AML-193 (cell line): ENCODE measurements around the gene HAND1.

Source experiments
- DNase-seq, 2 experiments: peaks; one replicate each; lab custom pipeline; 2025; lab: John Stamatoyannopoulos, UW

The HAND1 gene

DNA sequence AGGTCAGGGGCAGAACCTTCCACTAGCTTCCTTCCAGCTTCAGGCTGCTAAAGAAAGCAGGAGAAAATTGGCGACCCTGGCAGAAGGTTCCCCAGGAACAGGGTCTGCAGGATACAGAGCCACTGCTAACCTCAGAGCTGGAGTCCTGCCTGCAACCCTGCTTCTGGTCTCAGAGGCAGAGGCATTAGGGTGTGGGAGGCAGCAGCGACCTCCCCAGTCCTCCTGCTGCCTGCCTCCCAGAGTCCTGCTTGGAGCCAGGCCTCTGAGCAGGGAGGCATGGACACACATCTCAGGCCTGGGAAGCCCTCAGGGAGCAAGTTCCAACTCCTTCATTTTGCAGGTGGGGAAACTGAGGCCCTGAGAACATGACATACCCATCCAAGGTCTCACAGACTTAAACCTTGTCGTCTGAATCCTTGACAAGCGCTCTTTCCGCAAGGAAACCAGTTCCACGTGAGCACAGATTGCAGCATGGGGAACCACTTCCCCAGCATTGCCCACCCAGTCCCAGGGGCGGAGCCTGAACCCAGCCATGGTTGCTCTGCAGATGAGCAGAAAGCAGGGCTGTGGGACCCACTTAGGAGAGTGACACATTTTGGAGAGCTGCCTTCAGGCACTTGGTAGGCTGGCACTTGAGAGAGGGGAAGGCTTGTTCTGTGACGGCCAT, 28.2 kb upstream of the HAND1 start:
- no peak for DNase-seq

GRCh38 chr5:154505567-154505966, 27.5 kb upstream of the HAND1 start:
- DNase-seq: no peak

DNA sequence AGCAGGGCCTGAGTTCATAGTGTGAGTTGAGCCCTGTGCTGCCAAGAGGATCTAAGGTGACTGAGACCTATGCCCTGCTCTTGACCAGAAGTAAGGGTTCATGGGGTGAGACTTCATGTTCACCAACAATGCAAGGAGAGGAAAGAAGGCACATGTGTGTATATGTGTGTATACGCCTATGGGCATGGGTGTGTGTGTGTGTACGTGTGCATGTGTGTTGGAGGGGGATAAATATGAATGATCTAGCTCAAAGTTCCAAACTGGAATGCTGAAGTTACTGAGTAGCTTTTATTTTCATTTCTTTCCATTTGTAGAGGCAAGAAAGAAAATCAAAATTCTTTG, 25.6 kb upstream of the HAND1 start:
- no peak for DNase-seq

GRCh38 chr5:154502180-154502579, 24.2 kb upstream of the HAND1 start:
- no peak for DNase-seq

GRCh38 chr5:154501566-154501965, 23.5 kb upstream of the HAND1 start:
- DNase-seq: no peak

GRCh38 chr5:154498994-154499393, 21.0 kb upstream of the HAND1 start:
- DNase-seq: no peak

DNA sequence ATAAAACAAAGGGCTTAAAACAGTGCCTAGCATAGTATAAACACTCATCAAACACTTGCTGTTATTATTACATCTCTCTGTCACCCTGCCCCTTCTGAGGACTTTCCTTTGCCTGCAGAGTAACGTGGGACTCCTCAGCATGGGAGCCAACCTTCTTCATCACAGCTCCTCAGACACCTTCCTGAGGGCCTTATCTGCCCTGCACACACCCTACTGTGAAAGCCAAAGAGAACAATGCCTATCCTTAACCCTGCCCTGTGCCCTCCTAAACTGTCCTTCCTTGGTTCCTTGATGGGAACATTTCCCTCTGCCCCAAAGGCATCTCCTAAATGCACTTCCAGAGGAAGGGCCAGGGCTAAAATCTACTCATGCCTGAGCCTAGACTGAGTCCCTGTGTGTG, 20.6 kb upstream of the HAND1 start:
- DNase-seq: no peak

DNA sequence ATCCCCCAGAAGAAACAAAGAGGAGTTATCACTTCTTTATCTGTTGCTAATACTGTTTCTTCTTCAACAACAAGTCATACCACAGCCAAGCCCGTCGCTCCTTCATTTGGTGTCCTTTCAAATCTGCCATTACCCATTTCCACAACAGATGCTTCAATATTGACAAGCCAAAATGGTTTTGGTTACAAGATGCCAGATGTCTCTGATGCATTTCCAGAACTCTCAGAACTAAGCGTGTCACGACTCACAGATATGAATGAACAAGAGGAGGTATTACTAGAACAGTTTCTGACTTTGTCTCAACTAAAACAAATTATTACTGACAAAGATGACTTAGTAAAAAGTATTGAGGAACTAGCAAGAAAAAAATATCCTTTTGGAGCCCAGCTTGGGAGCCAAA, 16.0 kb upstream of the HAND1 start:
- DNase-seq: no peak

GRCh38 chr5:154493274-154493673, 15.2 kb upstream of the HAND1 start:
- DNase-seq: no peak

GRCh38 chr5:154491941-154492340, 13.9 kb upstream of the HAND1 start:
- DNase-seq: no peak

GRCh38 chr5:154487541-154487940, 9.5 kb upstream of the HAND1 start:
- no peak for DNase-seq

GRCh38 chr5:154486427-154486866, 8.4 kb upstream of the HAND1 start:
- no peak for DNase-seq

DNA sequence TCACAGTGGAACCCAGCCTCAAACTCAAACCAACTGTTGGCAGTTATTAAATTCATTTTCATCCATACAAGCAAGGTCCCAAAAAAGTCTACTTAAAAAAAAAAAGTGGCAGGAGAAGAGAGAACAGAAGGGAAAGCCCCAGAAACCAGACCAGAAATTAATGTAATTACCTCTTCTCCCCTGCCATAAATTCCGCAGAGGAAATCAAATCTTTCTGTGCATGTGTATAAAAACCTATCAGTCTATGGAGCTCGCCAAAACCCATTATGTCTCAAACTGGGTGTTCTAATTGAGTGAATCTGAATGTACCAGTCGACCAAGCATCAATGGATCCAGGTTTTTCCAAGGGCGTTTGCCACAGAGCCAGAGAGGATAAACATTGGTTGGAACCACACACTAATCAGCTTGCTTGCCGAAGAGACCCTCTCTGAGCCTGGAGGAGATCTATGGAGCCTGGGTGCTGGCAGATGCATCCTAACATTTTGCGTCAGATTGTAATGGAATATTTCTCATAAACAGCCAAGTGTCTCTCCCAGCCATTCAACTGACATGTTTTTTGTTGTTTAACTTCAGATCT, 7.9 kb upstream of the HAND1 start:
- no peak for DNase-seq

- no peak for DNase-seq
Observed at GRCh38 chr5:154485096-154485491, 7.1 kb upstream of the HAND1 start.

DNA sequence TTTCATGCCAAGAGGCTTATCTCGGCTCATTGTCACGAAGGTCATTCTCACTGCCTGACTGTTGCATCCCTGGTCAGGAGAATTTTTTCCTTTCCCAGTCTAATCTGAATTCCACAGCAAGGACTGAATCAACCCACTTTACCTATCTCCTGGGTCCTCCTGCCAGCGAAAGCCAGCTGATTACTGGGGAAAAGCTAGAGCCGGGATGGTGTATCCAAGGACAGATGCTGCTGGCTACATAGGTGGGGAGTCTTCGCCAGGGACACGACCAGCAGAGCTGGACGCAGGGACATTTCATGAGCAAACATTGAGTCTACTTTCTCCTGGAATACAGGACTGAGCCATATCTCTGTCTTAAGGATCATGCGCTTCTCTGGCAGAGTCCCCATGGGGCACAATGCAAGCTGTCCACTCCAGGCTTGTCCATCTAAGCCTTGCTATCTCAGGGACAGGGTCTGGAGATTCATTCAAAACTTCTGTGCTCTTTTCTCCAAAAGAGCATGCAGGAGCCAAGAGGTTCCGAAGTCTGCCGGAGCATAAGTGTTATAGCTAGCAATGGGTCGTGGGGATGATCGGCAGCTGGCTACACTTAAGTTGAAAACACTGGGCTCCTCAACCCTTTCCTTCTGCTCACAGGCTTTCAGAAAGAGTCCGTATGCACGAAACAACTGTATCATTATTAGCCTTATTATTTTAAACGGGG, 6.5 kb upstream of the HAND1 start:
- DNase-seq: no peak

GRCh38 chr5:154483654-154484392, 5.8 kb upstream of the HAND1 start:
- no peak for DNase-seq

GRCh38 chr5:154482528-154483449, 4.8 kb upstream of the HAND1 start:
- no peak for DNase-seq

DNA sequence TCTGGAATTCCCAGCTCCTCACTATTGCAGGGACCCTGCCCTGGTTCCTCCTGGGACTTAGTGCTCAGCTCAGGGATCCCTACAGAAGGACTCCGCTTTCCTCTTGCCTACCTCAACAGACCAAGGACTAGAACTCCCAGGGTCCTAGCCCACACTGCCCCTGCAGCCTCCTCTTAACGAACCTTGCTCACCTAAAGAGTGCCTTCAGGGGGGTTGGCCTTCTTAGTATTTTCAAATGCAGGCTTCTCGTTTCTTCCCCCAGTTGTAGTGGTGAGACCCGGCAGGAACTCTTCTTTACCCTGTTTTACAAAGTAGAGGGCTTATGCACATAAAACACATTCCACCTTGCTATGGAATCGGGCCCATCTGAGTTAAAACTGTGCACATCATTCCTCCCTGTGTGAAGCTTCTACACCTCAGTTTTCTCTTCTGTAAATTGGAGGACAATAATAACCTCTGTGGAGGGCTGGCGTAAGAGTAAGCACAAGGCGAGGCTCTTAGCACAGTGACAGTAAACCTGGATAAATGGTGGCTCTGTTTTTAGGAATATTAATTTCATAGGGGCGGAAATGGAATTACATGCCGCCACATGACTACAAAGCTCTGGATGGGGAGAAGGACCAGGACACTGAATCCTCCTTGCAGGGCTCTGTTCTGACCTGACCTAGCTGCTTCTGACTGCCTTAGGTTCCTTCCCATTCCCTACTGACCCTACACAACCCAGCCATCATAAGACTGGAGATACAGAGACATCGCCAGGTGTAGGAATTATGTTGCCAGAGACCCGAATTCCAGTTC, 3.8 kb upstream of the HAND1 start:
- DNase-seq: no peak

DNA sequence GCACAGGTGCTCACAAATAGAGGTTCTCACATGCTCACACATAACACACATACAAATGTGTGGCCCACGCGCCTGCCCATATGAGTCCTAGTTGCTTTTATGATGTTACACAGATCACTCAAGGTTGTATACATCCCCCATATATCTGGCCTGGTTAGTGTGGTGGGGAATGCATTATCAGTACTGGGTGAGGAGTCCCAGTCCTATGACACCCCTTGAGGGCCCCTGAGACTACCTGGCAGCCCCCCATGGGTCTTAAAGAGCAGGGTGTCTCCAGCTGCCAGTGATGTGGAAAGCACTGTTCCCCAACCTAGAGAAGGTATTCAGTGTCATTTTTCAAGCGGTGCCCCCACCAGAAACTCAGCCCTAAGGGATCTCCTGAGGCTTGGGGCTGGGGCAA, 2.8 kb upstream of the HAND1 start:
- DNase-seq: no peak

DNA sequence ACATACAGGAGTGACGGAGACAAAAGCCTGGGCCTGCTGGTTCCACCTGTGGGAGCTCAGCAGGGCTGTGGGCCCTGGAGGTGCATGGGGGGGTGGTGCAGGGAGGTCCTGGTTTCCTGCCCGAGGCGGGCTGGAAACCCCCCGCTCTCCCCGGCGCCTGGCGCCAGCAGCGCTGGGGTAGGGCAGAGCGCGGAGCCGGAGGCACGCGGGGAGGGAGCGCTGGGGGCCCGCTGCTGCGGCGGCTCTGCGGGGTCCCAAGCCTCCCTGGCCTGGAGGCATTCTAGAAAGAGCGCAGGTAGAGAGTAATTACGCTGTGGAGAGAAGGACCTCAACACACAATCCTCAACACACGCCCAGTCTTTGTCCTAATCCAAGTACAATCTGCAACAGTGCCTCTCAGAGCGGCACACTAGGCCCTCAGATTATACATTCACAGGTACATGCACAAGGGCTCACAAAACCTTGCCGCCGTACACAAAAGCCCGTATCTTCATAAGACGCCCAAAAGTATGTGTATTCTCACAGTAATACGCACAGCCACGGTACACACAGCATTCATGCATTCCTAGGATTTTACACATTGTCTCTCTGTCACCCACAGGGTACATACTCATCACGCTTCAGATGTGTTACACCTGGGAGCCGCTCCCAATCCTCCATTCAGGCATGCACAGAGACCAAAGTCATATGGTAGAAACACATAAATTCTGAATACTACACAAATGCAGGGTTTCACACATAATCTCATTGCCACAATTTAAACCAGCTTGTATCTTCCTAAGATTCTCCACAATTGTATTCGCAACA, 2.1 kb upstream of the HAND1 start:
- DNase-seq: no peak
